Measurements from ENCODE around the gene ADPRHL1.
"Not testable (repeated sequence)": the region's sequence is repeated elsewhere in the genome, so short reads cannot be mapped to it uniquely, and the experiment has no call there.

ADPRHL1 gene

GRCh38 chr13:113456116-113456702, 2.9 kb upstream of the ADPRHL1 start:
- DNase-seq (ENCODE audit: low read depth in 1 of 2, low spot score in 1 of 2): no peak

DNA sequence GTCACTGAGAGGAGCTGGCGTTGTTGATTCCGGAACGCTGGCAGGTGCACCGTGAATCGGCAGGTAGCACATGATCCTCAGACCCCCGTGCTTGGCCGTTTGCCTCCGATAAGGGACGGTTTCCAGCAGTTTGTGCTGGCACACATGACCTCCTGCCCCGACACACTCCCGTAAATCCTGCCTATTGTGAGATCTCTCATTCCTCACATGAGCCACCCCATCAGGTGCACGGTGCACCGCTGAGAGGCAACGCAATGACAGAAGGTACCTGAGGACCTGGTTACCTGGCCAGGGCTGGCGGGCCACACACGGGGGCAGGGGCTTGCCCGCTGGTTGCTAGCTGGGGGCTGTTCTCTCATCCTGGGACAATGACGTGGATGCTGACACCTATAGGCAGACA, 2.1 kb upstream of the ADPRHL1 start:
- no peak for DNase-seq (ENCODE audit: low read depth in 1 of 2, low spot score in 1 of 2)

- DNase-seq (ENCODE audit: low read depth in 1 of 2, low spot score in 1 of 2): no peak
Observed at GRCh38 chr13:113454936-113455335, 1.6 kb upstream of the ADPRHL1 start.

DNA sequence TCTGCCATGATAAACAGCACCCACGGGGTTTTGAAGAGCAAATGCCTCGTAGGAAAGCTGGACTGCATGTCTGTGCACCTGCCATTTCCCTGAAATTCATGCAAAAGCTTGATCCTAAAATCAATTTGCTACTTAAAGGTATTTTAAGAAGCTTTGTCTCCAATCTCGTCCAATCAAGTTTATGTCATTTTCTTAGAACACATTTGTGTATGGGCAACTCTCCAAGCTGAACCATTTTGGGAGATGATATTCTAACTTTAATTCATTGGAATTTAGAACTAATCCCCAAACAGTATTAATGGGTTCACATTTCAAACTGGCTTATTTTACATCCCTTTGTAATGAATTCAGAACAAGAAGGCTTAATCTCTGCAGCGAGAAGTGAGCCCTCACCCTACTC, 822 bp downstream of the ADPRHL1 start:
- no peak for DNase-seq (ENCODE audit: low read depth in 1 of 2, low spot score in 1 of 2)

GRCh38 chr13:113451951-113452421, 1.3 kb downstream of the ADPRHL1 start:
- no peak for DNase-seq (ENCODE audit: low read depth in 1 of 2, low spot score in 1 of 2)

DNA sequence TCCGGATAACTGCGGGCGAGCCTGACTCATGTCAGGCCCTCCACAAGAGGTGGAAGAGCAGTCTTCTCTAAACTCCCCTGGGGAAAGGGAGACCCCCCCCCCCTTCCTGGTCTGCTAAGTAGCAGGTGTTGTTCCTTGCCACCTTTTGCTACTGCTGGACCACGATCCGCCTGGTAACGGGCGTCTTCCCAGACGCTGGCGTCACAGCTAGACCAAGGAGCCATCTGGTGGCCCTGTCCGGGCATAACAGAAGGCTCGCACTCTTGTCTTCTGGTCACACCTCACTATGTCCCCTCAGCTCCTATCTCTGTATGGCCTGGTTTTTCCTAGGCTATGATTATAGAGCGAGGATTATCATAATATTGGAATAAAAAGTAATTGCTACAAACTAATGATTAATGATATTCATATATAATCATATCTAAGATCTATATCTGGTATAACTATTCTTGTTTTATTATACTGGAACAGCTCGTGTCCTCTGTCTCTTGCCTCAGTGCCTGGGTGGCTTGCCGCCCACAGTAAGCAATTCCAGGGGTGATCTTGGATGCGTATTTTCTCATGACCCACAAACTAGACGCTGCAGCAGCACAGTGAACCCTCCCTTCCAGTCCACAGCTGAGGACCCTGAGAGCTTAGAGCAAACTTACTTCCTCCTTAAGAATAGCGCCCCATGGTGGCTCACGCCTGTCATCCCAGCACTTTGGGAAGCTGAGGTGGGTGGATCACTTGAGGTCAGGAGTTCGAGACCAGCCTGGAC, 2.2 kb downstream of the ADPRHL1 start:
- not testable (repeated sequence) for DNase-seq (ENCODE audit: low read depth in 1 of 2, low spot score in 1 of 2)

DNA sequence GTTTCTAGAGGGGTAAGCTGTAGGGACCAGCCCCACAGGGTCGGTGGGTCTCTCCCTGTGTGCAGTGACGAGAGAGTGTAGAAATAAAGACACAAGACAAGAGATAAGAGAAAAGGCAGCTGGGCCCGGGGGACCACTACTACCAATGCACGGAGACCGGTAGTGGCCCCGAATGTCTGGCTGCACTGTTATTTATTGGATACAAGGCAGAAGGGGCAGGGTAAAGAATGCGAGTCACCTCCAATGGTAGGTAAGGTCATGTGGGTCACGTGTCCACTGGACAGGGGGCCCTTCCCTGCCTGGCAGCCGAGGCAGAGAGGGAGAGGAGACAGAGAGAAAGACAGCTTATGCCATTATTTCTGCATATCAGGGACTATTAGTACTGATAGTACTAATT, 2.9 kb downstream of the ADPRHL1 start:
- DNase-seq (ENCODE audit: low read depth in 1 of 2, low spot score in 1 of 2): not testable (repeated sequence)

GRCh38 chr13:113449693-113450347, 3.5 kb downstream of the ADPRHL1 start:
- no peak for DNase-seq (ENCODE audit: low read depth in 1 of 2, low spot score in 1 of 2)

DNA sequence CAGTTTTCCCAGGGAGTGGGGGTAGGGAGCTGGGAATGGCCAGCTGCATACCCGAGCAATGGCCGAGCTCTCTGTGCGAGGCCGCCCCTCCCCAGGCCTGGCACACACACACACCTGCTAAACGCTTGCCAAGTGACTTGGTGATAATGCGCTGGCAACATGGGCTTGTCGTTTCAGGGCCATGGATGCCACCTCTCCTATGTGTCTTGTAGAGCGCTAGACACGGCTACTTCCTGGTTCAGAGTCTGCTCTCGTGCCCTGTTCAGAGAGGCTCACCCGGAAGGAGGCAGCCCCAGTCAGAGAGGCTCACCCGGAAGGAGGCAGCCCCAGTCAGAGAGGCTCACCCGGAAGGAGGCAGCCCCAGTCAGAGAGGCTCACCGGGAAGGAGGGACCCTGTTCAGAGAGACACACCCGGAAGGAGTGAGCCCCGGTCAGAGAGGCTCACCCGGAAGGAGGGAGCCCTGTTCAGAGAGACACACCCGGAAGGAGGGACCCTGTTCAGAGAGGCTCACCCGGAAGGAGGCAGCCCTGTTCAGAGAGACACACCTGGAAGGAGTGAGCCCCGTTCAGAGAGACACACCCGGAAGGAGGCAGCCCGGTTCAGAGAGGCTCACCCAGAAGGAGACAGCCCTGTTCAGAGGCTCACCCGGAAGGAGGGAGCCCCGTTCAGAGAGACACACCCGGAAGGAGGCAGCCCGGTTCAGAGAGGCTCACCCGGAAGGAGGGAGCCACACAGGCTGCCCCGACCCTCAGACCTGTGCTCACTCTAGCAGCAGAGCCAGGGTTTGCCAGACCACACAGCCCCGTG, 4.2 kb downstream of the ADPRHL1 start:
- DNase-seq (ENCODE audit: low read depth in 1 of 2, low spot score in 1 of 2): peak in 1 of 2 donors; percentile 43

GRCh38 chr13:113448545-113448884, 4.8 kb downstream of the ADPRHL1 start:
- DNase-seq (ENCODE audit: low read depth in 1 of 2, low spot score in 1 of 2): no peak

- DNase-seq (ENCODE audit: low read depth in 1 of 2, low spot score in 1 of 2): no peak
Observed at GRCh38 chr13:113447596-113447995, 5.7 kb downstream of the ADPRHL1 start.

- DNase-seq (ENCODE audit: low read depth in 1 of 2, low spot score in 1 of 2): no peak
Observed at GRCh38 chr13:113446488-113446854, 6.8 kb downstream of the ADPRHL1 start.

DNA sequence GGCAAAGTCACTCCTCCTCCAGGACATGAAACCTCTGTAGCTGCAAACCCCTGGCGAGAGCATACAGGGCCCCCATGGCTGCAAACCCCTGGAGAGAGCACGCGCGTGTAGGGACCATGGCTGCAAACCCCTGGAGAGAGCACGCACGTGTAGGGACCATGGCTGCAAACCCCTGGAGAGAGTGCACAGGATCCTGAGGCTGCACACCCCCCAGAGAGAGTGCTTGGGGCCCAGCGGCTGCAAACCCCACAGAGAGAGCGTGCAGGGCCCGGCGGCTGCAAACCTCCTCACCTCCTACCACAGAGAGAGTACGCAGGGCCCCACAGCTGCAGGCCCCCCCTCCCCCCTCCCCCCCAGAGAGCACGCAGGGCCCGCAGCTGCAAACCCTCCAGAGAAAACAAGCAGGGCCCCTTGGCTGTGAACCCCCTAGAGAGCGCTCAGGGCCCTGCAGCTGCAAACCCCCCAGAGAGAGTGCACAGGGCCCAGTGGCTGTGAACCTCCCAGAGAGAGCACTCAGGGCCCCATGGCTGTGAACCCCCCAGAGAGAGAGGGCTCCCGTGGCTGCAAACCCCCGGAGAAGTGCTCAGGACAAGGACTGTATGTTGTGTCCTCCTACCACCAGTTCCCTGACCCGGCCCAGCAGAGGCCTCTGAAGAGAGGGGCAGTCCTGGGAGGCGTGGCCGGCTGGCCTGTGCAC, 7.3 kb downstream of the ADPRHL1 start:
- DNase-seq (ENCODE audit: low read depth in 1 of 2, low spot score in 1 of 2): no peak

DNA sequence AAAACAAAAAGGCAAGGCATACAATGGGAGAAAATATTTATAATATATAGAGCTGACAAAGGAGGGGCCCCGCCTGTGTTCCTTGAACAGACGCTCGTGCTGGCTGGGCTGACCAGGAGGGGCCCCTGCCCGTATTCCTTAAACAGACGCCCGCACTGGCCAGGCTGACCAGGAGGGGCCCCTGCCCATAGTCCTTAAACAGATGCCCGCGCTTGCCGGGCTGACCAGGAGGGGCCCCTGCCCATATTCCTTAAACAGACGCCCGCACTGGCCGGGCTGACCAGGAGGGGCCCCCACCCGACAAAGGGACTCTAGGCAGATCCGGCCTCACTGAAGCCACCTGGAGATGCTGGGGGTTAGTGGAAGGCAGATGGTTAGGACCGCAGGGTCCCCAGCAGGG, 9.3 kb downstream of the ADPRHL1 start:
- DNase-seq (ENCODE audit: low read depth in 1 of 2, low spot score in 1 of 2): no peak

DNA sequence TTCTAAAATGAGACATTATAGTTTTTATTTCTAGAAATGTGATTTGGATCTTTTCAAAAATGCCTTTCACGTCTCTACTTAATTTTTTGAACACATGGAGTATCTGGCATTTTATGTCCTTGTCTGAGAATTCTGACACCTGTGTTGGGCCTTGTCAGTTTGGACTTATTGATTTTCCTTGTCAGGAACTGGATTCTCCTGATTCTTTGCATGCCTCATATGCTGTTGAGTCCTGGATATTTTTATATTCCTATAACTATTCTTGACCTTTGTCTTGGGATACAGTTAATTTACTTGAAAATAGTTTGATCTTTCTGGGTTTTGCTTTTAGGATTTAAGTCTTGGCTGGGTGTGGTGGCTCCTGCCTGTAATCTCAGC, 10.3 kb downstream of the ADPRHL1 start:
- DNase-seq (ENCODE audit: low read depth in 1 of 2, low spot score in 1 of 2): no peak

DNA sequence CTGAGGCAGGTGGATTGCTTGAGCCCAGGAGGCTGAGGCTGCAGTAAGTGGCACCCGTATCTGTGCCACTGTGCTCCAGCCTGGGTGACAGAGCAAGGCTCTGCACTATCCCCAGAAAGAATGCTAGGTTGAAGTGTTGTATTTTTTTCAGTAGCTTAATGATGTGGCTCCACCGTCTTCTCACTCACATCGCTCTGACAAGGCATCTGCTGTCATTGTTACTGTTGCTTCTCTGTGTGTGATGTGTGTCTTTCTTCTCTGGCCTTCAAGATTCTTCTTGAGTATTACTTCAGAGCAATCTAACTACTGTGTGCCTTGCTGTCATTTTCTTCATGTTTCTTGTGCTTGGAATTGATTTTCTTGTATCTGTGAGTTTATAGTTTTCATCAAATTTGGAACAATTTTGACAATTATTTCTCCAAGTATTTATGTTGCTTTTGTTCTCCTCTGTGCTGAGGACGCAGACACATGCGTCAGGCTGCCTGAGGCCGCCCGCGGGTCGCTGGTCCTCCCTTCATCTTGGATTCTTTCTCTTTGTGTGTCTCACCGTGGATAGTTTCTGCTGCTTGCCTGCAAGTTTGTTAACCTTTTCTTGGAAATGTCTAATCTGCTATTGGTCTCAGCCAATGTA, 10.8 kb downstream of the ADPRHL1 start:
- no peak for DNase-seq (ENCODE audit: low read depth in 1 of 2, low spot score in 1 of 2)

DNA sequence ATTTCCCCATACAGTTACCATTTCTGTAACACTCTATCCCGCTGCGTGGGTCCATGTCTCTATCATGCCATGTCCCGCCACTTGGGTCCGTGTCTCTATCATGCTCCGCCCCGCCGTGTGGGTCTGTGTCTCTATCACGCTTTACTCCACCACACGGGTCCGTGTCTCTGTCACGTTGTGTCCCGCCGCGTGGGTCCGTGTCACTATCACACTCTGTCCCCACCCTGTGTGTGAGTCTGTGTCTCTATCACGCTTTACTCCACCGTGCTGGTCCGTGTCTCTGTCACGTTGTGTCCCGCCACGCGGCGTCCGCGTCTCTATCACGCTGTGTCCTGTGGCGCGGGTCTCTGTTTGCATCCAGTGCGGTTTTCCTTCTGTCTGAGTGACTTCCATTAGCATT, 11.6 kb downstream of the ADPRHL1 start:
- no peak for DNase-seq (ENCODE audit: low read depth in 1 of 2, low spot score in 1 of 2)

GRCh38 chr13:113437408-113438010, 15.8 kb downstream of the ADPRHL1 start:
- DNase-seq (ENCODE audit: low read depth in 1 of 2, low spot score in 1 of 2): no peak

DNA sequence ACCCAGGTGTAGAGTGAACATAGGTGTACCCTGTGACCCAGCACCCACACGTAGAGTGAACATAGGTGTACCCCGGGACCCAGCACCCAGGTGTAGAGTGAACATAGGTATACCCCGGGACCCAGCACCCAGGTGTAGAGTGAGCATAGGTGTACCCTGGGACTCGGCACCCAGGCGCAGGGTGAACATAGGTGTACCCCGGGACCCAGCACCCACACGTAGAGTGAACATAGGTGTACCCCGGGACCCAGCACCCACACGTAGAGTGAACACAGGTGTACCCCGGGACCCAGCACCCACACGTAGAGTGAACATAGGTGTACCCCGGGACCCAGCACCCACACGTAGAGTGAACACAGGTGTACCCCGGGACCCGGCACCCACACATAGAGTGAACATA, 16.4 kb downstream of the ADPRHL1 start:
- not testable (repeated sequence) for DNase-seq (ENCODE audit: low read depth in 1 of 2, low spot score in 1 of 2)

DNA sequence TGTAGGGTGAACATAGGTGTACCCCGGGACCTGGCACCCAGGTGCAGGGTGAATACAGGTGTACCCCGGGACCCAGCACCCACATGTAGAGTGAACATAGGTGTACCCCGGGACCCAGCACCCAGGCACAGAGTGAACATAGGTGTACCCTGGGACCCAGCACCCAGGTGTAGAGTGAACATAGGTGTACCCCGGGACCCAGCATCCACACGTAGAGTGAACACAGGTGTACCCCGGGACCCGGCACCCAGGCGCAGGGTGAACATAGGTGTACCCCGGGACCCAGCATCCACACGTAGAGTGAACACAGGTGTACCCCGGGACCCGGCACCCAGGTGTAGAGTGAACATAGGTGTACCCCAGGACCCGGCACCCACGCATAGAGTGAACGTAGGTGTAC, 17.4 kb downstream of the ADPRHL1 start:
- DNase-seq (ENCODE audit: low read depth in 1 of 2, low spot score in 1 of 2): not testable (repeated sequence)
